ENCODE data around the gene PDX1. TPM values are rescaled to one million over a fixed set of nuclear protein-coding genes. Genes with fewer than 3 reads are reported as not detected.

The PDX1 gene
- polyA plus RNA-seq, 1 donor from 2014 or later: not detected

GRCh38 chr13:27952876-27953675 lies 33.3 kb downstream of the PDX1 start:
- TF ChIP-seq SMC3 (conservative IDR thresholded peaks at IDR 0.05; ENCODE audit: poor library complexity): no peak
- TF ChIP-seq EP300 (conservative IDR thresholded peaks at IDR 0.05; ENCODE audit: poor library complexity, severe bottlenecking): no peak
- no peak for TF ChIP-seq REST (IDR thresholded peaks at IDR 0.05; ENCODE audit: borderline replicate concordance)
- no peak for TF ChIP-seq RAD21 (conservative IDR thresholded peaks at IDR 0.05)
- TF ChIP-seq POLR2AphosphoS5 (IDR thresholded peaks at IDR 0.05): no peak
- TF ChIP-seq TAF1 (IDR thresholded peaks at IDR 0.05; ENCODE audit: low read depth): no peak
- no peak for TF ChIP-seq EZH2 (IDR thresholded peaks at IDR 0.05; ENCODE audit: borderline replicate concordance, insufficient read depth, low read length, poor library complexity, severe bottlenecking)
- TF ChIP-seq CTCF (IDR thresholded peaks at IDR 0.05; ENCODE audit: poor library complexity, severe bottlenecking): no peak
- no peak for TF ChIP-seq MXI1 (conservative IDR thresholded peaks at IDR 0.05; ENCODE audit: poor library complexity, severe bottlenecking)
- no peak overlapping the region for H3K9ac ChIP-seq (ENCODE audit: low read length)
- H3K36me3 ChIP-seq (ENCODE audit: insufficient read depth, low read length): no peaks in the 10 kb centered on the region
- H3K4me3 ChIP-seq (ENCODE audit: low read length): peak overlapping the region; percentile 60
- H4K20me1 ChIP-seq (ENCODE audit: insufficient read depth): no peaks in the 10 kb centered on the region
- no peak overlapping the region for H3K27ac ChIP-seq (ENCODE audit: low read length)
- peaks cover 91% of the 10 kb centered on the region for H3K27me3 ChIP-seq (ENCODE audit: insufficient read depth, low read depth, low read length)
- H2AFZ ChIP-seq (ENCODE audit: low read depth, low read length): no peak overlapping the region
- no peaks in the 10 kb centered on the region for H3K79me2 ChIP-seq (replicated peaks; ENCODE audit: insufficient read depth, low read length)
- no peaks in the 10 kb centered on the region for H3K9me3 ChIP-seq (ENCODE audit: low read length)
- H3F3A ChIP-seq (ENCODE audit: insufficient read depth, low read length, poor library complexity, severe bottlenecking): no peaks in the 10 kb centered on the region
- peak overlapping the region; percentile 19 for H3K4me2 ChIP-seq (ENCODE audit: low read length)
- H3K9me2 ChIP-seq (ENCODE audit: insufficient read depth, low read length): no peaks in the 10 kb centered on the region

- Histone ChIP-seq H4K20me1 (ENCODE audit: insufficient read depth) (no peaks in the 10 kb centered on the region), H3K4me3 (ENCODE audit: low read length) (peak overlapping the region; percentile 60), H3K9ac (ENCODE audit: low read length) (no peak overlapping the region), H3K36me3 (ENCODE audit: insufficient read depth, low read length) (no peaks in the 10 kb centered on the region), H3K9me2 (ENCODE audit: insufficient read depth, low read length) (no peaks in the 10 kb centered on the region), H3K27ac (ENCODE audit: low read length) (no peak overlapping the region), H3F3A (ENCODE audit: insufficient read depth, low read length, poor library complexity, severe bottlenecking) (no peaks in the 10 kb centered on the region), H3K4me2 (ENCODE audit: low read length) (peak overlapping the region; percentile 19), H3K9me3 (ENCODE audit: low read length) (no peaks in the 10 kb centered on the region), H3K27me3 (ENCODE audit: insufficient read depth, low read depth, low read length) (peaks cover 96% of the 10 kb centered on the region), H3K79me2 (replicated peaks; ENCODE audit: insufficient read depth, low read length) (no peaks in the 10 kb centered on the region), H2AFZ (ENCODE audit: low read depth, low read length) (no peak overlapping the region)
- TF ChIP-seq EP300 (conservative IDR thresholded peaks at IDR 0.05; ENCODE audit: poor library complexity, severe bottlenecking): no peak
- peak; percentile 71 for TF ChIP-seq EZH2 (IDR thresholded peaks at IDR 0.05; ENCODE audit: borderline replicate concordance, insufficient read depth, low read length, poor library complexity, severe bottlenecking)
- TF ChIP-seq RAD21 (conservative IDR thresholded peaks at IDR 0.05): peak; percentile 73
- peak; percentile 75 for TF ChIP-seq SMC3 (conservative IDR thresholded peaks at IDR 0.05; ENCODE audit: poor library complexity)
- peak; percentile 90 for TF ChIP-seq CTCF (IDR thresholded peaks at IDR 0.05; ENCODE audit: poor library complexity, severe bottlenecking)
These were observed 34.0 kb downstream of the PDX1 start for GRCh38 chr13:27953676-27954405.
